ENCODE measurements around the gene MDM4. TPM values are rescaled to one million over a fixed set of nuclear protein-coding genes. Genes with fewer than 3 reads are reported as not detected.

Gene MDM4
- total and polyA plus RNA-seq, 8 donors = 13.5 to 53.0 (median 35.9) TPM

GRCh38 chr1:204487256-204487615, 29.0 kb upstream of the MDM4 start:
- H3K4me3 ChIP-seq = no peak overlapping the region
- no peaks in the 10 kb centered on the region for H3K27me3 ChIP-seq
- no peak for FAIRE-seq
- no peaks in the 10 kb centered on the region for H3K36me3 ChIP-seq
- no peak for TF ChIP-seq CTCF (IDR thresholded peaks at IDR 0.05)
- no peak for DNase-seq
- intact Hi-C loops (cut with DNase I) = no loop called here
- H3K27ac ChIP-seq = no peak overlapping the region
- peaks cover 0 to 2% (median 0%) of the 10 kb centered on the region in 3 donors for H3K4me1 ChIP-seq
- 75 to 82% methylated on average over 5 of the region's 5 CpGs for WGBS, 2 donors
- no peak for ATAC-seq
- no peaks in the 10 kb centered on the region for H3K9me3 ChIP-seq

GRCh38 chr1:204491655-204492054, 24.6 kb upstream of the MDM4 start:
- Histone ChIP-seq H3K36me3 (no peaks in the 10 kb centered on the region), H3K27ac (peak overlapping the region in 1 of 4 donors; percentile 91), H3K27me3 (no peaks in the 10 kb centered on the region), H3K9me3 (no peaks in the 10 kb centered on the region), H3K4me1 (peaks cover 8 to 12% (median 10%) of the 10 kb centered on the region in 3 donors), H3K4me3 (peak overlapping the region in 1 of 4 donors; percentile 64)
- ATAC-seq = no peak
- intact Hi-C loops (cut with DNase I) = loop anchor here in 1 of 3 donors (10.0 kb wide), 1 partner anchor 47 kb away; no protein-coding TSS in a partner anchor
- FAIRE-seq = no peak
- DNase-seq = no peak
- no peak for TF ChIP-seq CTCF (IDR thresholded peaks at IDR 0.05)

- Histone ChIP-seq H3K27ac (peak overlapping the region; percentile 85 to 91 (median 88)), H3K36me3 (no peaks in the 10 kb centered on the region), H3K9me3 (no peaks in the 10 kb centered on the region), H3K4me1 (peaks cover 8 to 12% (median 10%) of the 10 kb centered on the region in 3 donors), H3K4me3 (peak overlapping the region; percentile 62 to 72 (median 64)), H3K27me3 (no peaks in the 10 kb centered on the region)
- ATAC-seq = peak; percentile 21 to 62 (median 58)
- intact Hi-C loops (cut with DNase I) = loop anchor here in 1 of 3 donors (10.0 kb wide), 1 partner anchor 49 kb away; no protein-coding TSS in a partner anchor
- DNase-seq = peak in 5 of 6 donors; percentile 64 to 85 (median 73)
- WGBS, 2 donors = 5 to 6% methylated on average over 12 to 15 of the region's 15 CpGs
- no peak for FAIRE-seq
- TF ChIP-seq CTCF (IDR thresholded peaks at IDR 0.05) = no peak
These were observed 22.8 kb upstream of the MDM4 start for GRCh38 chr1:204493145-204493983.

GRCh38 chr1:204493984-204494280, 22.3 kb upstream of the MDM4 start:
- ATAC-seq (peak; percentile 85 to 89 (median 88)), FAIRE-seq (no peak), DNase-seq (peak; percentile 81 to 91 (median 88))
- no peaks in the 10 kb centered on the region for H3K36me3 ChIP-seq
- peak overlapping the region; percentile 62 to 72 (median 64) for H3K4me3 ChIP-seq
- H3K4me1 ChIP-seq = peaks cover 8 to 12% (median 10%) of the 10 kb centered on the region in 3 donors
- WGBS, 2 donors = 0 to 1% methylated on average over 13 to 14 of the region's 14 CpGs
- H3K27me3 ChIP-seq = no peaks in the 10 kb centered on the region
- H3K27ac ChIP-seq = peak overlapping the region; percentile 85 to 91 (median 88)
- H3K9me3 ChIP-seq = no peaks in the 10 kb centered on the region
- TF ChIP-seq CTCF (IDR thresholded peaks at IDR 0.05) = no peak
- intact Hi-C loops (cut with DNase I) = loop anchor here in 2 of 3 donors (2.0 to 10.0 kb wide), 2 partner anchors 47 to 49 kb away; no protein-coding TSS in a partner anchor
